ENCODE data around the gene PLCD1. TPM values are rescaled to one million over a fixed set of nuclear protein-coding genes. Genes with fewer than 3 reads are reported as not detected.

PLCD1 gene
- polyA plus RNA-seq, 1 of the 3 experiments (the other 2 are of a cell fraction) = 20.2 TPM

GRCh38 chr3:38002940-38003339, 26.5 kb downstream of the PLCD1 start:
- no peaks in the 10 kb centered on the region for H3K9me2 ChIP-seq
- TF ChIP-seq RAD21 (IDR thresholded peaks at IDR 0.05; ENCODE audit: low read length) = no peak
- no peak for TF ChIP-seq RXRA (IDR thresholded peaks at IDR 0.05; ENCODE audit: borderline replicate concordance, low read depth)
- TF ChIP-seq SIN3A (IDR thresholded peaks at IDR 0.05; ENCODE audit: borderline replicate concordance, low read depth, low read length) = no peak
- TF ChIP-seq GATA2 (CRISPR knock-in tag; IDR thresholded peaks at IDR 0.05) = no peak
- no peak for TF ChIP-seq FOSL2 (IDR thresholded peaks at IDR 0.05; ENCODE audit: borderline replicate concordance, low read depth)
- TF ChIP-seq, protein P1, sequence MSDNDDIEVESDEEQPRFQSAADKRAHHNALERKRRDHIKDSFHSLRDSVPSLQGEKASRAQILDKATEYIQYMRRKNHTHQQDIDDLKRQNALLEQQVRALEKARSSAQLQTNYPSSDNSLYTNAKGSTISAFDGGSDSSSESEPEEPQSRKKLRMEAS (IDR thresholded peaks at IDR 0.05; ENCODE audit: low read depth) = no peak
- TF ChIP-seq GABPA (IDR thresholded peaks at IDR 0.05; ENCODE audit: low read depth) = no peak
- no peak for TF ChIP-seq MEF2A (IDR thresholded peaks at IDR 0.05; ENCODE audit: borderline replicate concordance, low read depth)
- TF ChIP-seq, protein P2, sequence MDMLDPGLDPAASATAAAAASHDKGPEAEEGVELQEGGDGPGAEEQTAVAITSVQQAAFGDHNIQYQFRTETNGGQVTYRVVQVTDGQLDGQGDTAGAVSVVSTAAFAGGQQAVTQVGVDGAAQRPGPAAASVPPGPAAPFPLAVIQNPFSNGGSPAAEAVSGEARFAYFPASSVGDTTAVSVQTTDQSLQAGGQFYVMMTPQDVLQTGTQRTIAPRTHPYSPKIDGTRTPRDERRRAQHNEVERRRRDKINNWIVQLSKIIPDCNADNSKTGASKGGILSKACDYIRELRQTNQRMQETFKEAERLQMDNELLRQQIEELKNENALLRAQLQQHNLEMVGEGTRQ (IDR thresholded peaks at IDR 0.05; ENCODE audit: borderline replicate concordance, low read depth, low read length) = no peak
- TF ChIP-seq ELF1 (IDR thresholded peaks at IDR 0.05) = no peak
- TF ChIP-seq FOXJ3 (CRISPR knock-in tag; IDR thresholded peaks at IDR 0.05) = no peak
- TF ChIP-seq, protein P3, sequence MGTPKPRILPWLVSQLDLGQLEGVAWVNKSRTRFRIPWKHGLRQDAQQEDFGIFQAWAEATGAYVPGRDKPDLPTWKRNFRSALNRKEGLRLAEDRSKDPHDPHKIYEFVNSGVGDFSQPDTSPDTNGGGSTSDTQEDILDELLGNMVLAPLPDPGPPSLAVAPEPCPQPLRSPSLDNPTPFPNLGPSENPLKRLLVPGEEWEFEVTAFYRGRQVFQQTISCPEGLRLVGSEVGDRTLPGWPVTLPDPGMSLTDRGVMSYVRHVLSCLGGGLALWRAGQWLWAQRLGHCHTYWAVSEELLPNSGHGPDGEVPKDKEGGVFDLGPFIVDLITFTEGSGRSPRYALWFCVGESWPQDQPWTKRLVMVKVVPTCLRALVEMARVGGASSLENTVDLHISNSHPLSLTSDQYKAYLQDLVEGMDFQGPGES (IDR thresholded peaks at IDR 0.05; ENCODE audit: low read depth, low read length) = no peak
- TF ChIP-seq, protein P4, sequence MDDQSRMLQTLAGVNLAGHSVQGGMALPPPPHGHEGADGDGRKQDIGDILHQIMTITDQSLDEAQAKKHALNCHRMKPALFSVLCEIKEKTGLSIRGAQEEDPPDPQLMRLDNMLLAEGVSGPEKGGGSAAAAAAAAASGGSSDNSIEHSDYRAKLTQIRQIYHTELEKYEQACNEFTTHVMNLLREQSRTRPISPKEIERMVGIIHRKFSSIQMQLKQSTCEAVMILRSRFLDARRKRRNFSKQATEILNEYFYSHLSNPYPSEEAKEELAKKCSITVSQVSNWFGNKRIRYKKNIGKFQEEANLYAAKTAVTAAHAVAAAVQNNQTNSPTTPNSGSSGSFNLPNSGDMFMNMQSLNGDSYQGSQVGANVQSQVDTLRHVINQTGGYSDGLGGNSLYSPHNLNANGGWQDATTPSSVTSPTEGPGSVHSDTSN (IDR thresholded peaks at IDR 0.05) = no peak
- no peak for TF ChIP-seq SMC3 (IDR thresholded peaks at IDR 0.05; ENCODE audit: low read depth, low read length)
- TF ChIP-seq, protein P5, sequence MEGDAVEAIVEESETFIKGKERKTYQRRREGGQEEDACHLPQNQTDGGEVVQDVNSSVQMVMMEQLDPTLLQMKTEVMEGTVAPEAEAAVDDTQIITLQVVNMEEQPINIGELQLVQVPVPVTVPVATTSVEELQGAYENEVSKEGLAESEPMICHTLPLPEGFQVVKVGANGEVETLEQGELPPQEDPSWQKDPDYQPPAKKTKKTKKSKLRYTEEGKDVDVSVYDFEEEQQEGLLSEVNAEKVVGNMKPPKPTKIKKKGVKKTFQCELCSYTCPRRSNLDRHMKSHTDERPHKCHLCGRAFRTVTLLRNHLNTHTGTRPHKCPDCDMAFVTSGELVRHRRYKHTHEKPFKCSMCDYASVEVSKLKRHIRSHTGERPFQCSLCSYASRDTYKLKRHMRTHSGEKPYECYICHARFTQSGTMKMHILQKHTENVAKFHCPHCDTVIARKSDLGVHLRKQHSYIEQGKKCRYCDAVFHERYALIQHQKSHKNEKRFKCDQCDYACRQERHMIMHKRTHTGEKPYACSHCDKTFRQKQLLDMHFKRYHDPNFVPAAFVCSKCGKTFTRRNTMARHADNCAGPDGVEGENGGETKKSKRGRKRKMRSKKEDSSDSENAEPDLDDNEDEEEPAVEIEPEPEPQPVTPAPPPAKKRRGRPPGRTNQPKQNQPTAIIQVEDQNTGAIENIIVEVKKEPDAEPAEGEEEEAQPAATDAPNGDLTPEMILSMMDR (IDR thresholded peaks at IDR 0.05) = no peak
- no peak overlapping the region for H3K4me3 ChIP-seq (ENCODE audit: low read depth in 2 of 2, low read length in 1 of 2)
- no peak overlapping the region for H3K4me2 ChIP-seq
- no peaks in the 10 kb centered on the region for H3K27me3 ChIP-seq (ENCODE audit: insufficient read depth)
- H3K36me3 ChIP-seq (replicated peaks in 1 of 2; ENCODE audit: control insufficient read depth in 1 of 2, insufficient read depth in 2 of 2, low read length in 1 of 2) = peaks cover 0 to 20% of the 10 kb centered on the region in 2 experiments
- H3F3A ChIP-seq (replicated peaks; ENCODE audit: insufficient read depth) = no peaks in the 10 kb centered on the region
- H4K20me1 ChIP-seq (ENCODE audit: insufficient read depth) = no peaks in the 10 kb centered on the region
- CTCF ChIA-PET = interaction anchor here (0.9 to 5.4 kb wide), 16 partner anchors 15 to 552 kb away, joined by 3 to 77 read pairs (median 5); partner anchors contain the start of genes ACAA1 and OXSR1
- no peak overlapping the region for H3K27ac ChIP-seq (ENCODE audit: low read depth in 2 of 2, low read length in 1 of 2)
- WGBS (ENCODE audit: low lambda C conversion rate) = 79% methylated on average over 7 of the region's 9 CpGs
- H3K9me3 ChIP-seq = no peaks in the 10 kb centered on the region
- peaks cover 5 to 11% of the 10 kb centered on the region in 2 experiments; a peak in 2 of 4 replicates for H3K4me1 ChIP-seq (ENCODE audit: control insufficient read depth in 1 of 2, insufficient read depth in 2 of 2, low read depth in 1 of 2, low read length in 1 of 2)
- H3K79me2 ChIP-seq (ENCODE audit: insufficient read depth) = no peaks in the 10 kb centered on the region
- no peak overlapping the region for H3K9ac ChIP-seq
- POLR2A ChIA-PET = no interaction called here
- no peak for DNase-seq
- H2AFZ ChIP-seq (ENCODE audit: low read depth) = no peak overlapping the region
